SK-N-SH treated with all-trans-retinoic acid at 6 μM for 48 hours (cell line): ENCODE measurements around the gene RPS6KA4.

Source experiments
- ESRRG ChIP-seq: fragments of 250-450 bp; sonication (Bioruptor Pico); IDR thresholded peaks from 2 replicates; pipeline ENCODE4 v1.6.1; 2021; ENCODE audit warnings: mild to moderate bottlenecking
- PPARA ChIP-seq: fragments of 250-450 bp; sonication (Bioruptor Pico); IDR thresholded peaks from 2 replicates; pipeline ENCODE4 v1.5.0; 2020; ENCODE audit warnings: mild to moderate bottlenecking, borderline replicate concordance
- ZC3H10 ChIP-seq: fragments of 250-450 bp; sonication (Bioruptor Pico); IDR thresholded peaks from 2 replicates; pipeline ENCODE4 v1.5.1; 2021; ENCODE audit warnings: mild to moderate bottlenecking, moderate library complexity
- ZFP30 ChIP-seq: fragments of 450-650 bp; formaldehyde crosslinking; IDR thresholded peaks from 2 replicates; pipeline ENCODE4 v1.5.0; 2022; ENCODE audit warnings: mild to moderate bottlenecking, moderate library complexity
- TF ChIP-seq, protein P1 (sequence below): fragments of 250-450 bp; sonication (Bioruptor Pico); IDR thresholded peaks from 2 replicates; pipeline ENCODE4 v1.8.0; 2021; ENCODE audit warnings: low read depth, mild to moderate bottlenecking, moderate library complexity, borderline replicate concordance
- TF ChIP-seq, protein P2 (sequence below): fragments of 250-450 bp; sonication (Bioruptor Pico); IDR thresholded peaks from 2 replicates; pipeline ENCODE4 v1.5.1; 2020; ENCODE audit warnings: low read depth, mild to moderate bottlenecking, moderate library complexity
- TF ChIP-seq, protein P3 (sequence below): fragments of 250-450 bp; sonication (Bioruptor Pico); IDR thresholded peaks from 2 replicates; pipeline ENCODE4 v1.8.0; 2020; ENCODE audit warnings: mild to moderate bottlenecking, moderate library complexity, borderline replicate concordance

DNA sequence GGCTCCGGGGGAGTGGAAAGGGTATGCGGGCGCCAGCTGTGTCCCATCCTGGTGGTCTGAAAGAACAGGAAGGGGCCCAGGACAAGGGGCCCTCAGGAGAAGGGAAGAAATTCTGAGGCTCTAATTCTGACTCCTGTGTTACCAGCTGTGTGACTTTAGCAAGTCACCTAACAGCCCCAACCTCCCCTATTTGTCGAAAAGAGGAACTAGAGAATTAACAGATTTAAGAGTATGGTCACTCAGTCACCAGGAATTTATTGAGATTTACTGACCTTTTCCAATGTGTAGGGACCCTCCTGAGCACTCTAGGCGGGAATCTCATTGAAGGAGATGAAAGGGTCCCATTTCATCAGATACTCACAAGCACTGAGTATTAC lies 14.6 kb downstream of the RPS6KA4 start:
- TF ChIP-seq ZFP30 (CRISPR knock-in tag) (no peak), ESRRG (no peak), ZC3H10 (no peak), PPARA (CRISPR knock-in tag) (no peak)
- TF ChIP-seq, protein P1, sequence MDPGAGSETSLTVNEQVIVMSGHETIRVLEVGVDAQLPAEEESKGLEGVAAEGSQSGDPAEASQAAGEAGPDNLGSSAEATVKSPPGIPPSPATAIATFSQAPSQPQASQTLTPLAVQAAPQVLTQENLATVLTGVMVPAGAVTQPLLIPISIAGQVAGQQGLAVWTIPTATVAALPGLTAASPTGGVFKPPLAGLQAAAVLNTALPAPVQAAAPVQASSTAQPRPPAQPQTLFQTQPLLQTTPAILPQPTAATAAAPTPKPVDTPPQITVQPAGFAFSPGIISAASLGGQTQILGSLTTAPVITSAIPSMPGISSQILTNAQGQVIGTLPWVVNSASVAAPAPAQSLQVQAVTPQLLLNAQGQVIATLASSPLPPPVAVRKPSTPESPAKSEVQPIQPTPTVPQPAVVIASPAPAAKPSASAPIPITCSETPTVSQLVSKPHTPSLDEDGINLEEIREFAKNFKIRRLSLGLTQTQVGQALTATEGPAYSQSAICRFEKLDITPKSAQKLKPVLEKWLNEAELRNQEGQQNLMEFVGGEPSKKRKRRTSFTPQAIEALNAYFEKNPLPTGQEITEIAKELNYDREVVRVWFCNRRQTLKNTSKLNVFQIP (CRISPR knock-in tag): no peak
- TF ChIP-seq, protein P2, sequence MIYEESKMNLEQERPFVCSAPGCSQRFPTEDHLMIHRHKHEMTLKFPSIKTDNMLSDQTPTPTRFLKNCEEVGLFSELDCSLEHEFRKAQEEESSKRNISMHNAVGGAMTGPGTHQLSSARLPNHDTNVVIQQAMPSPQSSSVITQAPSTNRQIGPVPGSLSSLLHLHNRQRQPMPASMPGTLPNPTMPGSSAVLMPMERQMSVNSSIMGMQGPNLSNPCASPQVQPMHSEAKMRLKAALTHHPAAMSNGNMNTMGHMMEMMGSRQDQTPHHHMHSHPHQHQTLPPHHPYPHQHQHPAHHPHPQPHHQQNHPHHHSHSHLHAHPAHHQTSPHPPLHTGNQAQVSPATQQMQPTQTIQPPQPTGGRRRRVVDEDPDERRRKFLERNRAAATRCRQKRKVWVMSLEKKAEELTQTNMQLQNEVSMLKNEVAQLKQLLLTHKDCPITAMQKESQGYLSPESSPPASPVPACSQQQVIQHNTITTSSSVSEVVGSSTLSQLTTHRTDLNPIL: no peak
- TF ChIP-seq, protein P3, sequence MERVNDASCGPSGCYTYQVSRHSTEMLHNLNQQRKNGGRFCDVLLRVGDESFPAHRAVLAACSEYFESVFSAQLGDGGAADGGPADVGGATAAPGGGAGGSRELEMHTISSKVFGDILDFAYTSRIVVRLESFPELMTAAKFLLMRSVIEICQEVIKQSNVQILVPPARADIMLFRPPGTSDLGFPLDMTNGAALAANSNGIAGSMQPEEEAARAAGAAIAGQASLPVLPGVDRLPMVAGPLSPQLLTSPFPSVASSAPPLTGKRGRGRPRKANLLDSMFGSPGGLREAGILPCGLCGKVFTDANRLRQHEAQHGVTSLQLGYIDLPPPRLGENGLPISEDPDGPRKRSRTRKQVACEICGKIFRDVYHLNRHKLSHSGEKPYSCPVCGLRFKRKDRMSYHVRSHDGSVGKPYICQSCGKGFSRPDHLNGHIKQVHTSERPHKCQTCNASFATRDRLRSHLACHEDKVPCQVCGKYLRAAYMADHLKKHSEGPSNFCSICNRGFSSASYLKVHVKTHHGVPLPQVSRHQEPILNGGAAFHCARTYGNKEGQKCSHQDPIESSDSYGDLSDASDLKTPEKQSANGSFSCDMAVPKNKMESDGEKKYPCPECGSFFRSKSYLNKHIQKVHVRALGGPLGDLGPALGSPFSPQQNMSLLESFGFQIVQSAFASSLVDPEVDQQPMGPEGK: no peak
